Testis (tissue), 3 donors: ENCODE measurements around the gene DENND1A. TPM values are rescaled to one million over a fixed set of nuclear protein-coding genes. Genes with fewer than 3 reads are reported as not detected.
"Not testable (repeated sequence)": the region's sequence is repeated elsewhere in the genome, so short reads cannot be mapped to it uniquely, and the experiment has no call there.

Source experiments
- DNase-seq: peaks from one replicate; pipeline ENCODE4 v3.0.0-alpha.2; 2019
- H3K27ac ChIP-seq, 2 donors: fragments of 200-600 bp; sonication (generic); one replicate each; pipeline ENCODE4 v1.5.1; 2019
- H3K27me3 ChIP-seq: fragments of 200-600 bp; sonication (generic); one replicate; pipeline ENCODE4 v1.5.1; 2019
- H3K36me3 ChIP-seq: fragments of 200-600 bp; sonication (generic); one replicate; pipeline ENCODE4 v1.5.1; 2017; ENCODE audit warnings: low read depth; ENCODE audit errors: missing control alignments
- H3K4me1 ChIP-seq: fragments of 200-600 bp; sonication (generic); one replicate; pipeline ENCODE4 v1.5.1; 2019
- H3K4me3 ChIP-seq, 2 donors: fragments of 200-600 bp; sonication (generic); one replicate each; pipeline ENCODE4 v1.5.1; 2017 to 2019
- H3K9me3 ChIP-seq: fragments of 200-600 bp; sonication (generic); one replicate; pipeline ENCODE4 v1.5.1; 2017
- POLR2A ChIP-seq: fragments of 450-650 bp; IDR thresholded peaks from one replicate; pipeline ENCODE4 v1.6.1; 2017; ENCODE audit warnings: antibody characterized with exemption, mild to moderate bottlenecking, moderate library complexity
- WGBS, 2 donors: methylation state at CpG; one replicate each; pipeline ENCODE4 v1.1.5; 2018; 5-methylcytosine and 5-hydroxymethylcytosine counted together
- intact Hi-C: fragments of 100-400 bp; cut with DNase I; formaldehyde crosslinking; loops from one replicate; pipeline ENCODE4 v1.15.1; 2023; ENCODE audit warnings: low total_unique reads
- polyA plus RNA-seq: library from polyadenylated mRNA; stranded (reverse); fragments of 350-450 nt; fragmentation: Illumina TruSeq; extraction: RNeasy Lipid Tissue Mini Kit (QIAGEN cat#74804); gene quantifications from one replicate; pipeline ENCODE4 v1.2.3, GENCODE V29; 2014; ENCODE audit warnings: low read depth, low replicate concordance; ENCODE audit not compliant: insufficient read depth
- total RNA-seq, 2 donors: library from RNA; depleted of rRNA; stranded (reverse); fragments of >200 nt; gene quantifications; one replicate each; pipeline ENCODE4 v1.2.3, GENCODE V29; 2016
- TF ChIP-seq, protein P1 (sequence below), 3 experiments: fragments of 450-650 bp in 2 of 3; fragments of 200-600 bp in 1 of 3; sonication (generic) in 1 of 3; IDR thresholded peaks; one replicate each; pipeline ENCODE4 v1.5.1; 2016 to 2019; ENCODE audit warnings: antibody characterized with exemption in 3 of 3, mild to moderate bottlenecking in 2 of 3, moderate library complexity in 1 of 3

DENND1A gene
- total and polyA plus RNA-seq, 3 donors from 2014 or later: 20.3 to 47.4 (median 44.9) TPM

DNA sequence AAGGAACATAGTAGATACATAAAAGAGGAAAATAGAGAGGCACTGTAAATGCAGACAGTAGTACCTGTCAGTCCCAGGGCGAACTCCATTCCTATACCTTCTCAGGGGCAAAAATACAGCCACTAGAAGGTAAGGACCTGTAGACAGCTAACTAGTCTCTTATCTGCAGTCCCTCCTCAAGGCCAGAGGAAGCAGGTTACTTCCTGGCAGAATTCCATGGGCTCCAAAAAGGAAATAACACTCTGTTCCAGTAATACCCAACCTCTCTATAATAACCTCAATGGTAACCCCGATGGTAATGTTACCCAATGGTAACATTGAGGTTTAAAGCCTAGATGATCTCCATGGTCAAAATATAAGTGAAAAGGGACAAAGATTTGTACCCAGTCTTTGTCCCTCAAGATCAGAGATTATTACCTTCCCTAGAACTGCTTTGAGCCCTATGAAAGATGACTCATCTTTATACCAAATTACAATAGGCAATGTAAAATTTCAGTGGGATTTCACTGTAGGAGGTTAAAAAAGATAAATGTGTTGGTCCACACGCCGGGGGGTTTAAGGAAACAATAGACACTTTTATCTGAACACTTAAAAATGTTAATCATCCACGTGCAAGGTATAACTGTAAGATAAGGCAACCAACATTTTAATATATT, 113.0 kb downstream of the DENND1A start:
- Histone ChIP-seq H3K27me3 (no peaks in the 10 kb centered on the region), H3K36me3 (no peaks in the 10 kb centered on the region), H3K4me1 (no peaks in the 10 kb centered on the region), H3K9me3 (no peaks in the 10 kb centered on the region), H3K4me3 (no peak overlapping the region), H3K27ac (no peak overlapping the region)
- DNase-seq: no peak
- 59 to 64% methylated on average over 5 of the region's 5 CpGs for WGBS, 2 donors
- intact Hi-C loops: no loop called here
- TF ChIP-seq POLR2A: no peak
- TF ChIP-seq, protein P1, sequence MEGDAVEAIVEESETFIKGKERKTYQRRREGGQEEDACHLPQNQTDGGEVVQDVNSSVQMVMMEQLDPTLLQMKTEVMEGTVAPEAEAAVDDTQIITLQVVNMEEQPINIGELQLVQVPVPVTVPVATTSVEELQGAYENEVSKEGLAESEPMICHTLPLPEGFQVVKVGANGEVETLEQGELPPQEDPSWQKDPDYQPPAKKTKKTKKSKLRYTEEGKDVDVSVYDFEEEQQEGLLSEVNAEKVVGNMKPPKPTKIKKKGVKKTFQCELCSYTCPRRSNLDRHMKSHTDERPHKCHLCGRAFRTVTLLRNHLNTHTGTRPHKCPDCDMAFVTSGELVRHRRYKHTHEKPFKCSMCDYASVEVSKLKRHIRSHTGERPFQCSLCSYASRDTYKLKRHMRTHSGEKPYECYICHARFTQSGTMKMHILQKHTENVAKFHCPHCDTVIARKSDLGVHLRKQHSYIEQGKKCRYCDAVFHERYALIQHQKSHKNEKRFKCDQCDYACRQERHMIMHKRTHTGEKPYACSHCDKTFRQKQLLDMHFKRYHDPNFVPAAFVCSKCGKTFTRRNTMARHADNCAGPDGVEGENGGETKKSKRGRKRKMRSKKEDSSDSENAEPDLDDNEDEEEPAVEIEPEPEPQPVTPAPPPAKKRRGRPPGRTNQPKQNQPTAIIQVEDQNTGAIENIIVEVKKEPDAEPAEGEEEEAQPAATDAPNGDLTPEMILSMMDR (IDR thresholded peaks at IDR 0.05): no peak

- H3K4me3 ChIP-seq, H3K27me3 ChIP-seq, H3K36me3 ChIP-seq, H3K9me3 ChIP-seq, DNase-seq, intact Hi-C loops, H3K27ac ChIP-seq, H3K4me1 ChIP-seq: not testable (repeated sequence)
- 80 to 94% methylated on average over 5 of the region's 5 CpGs for WGBS, 2 donors
These were observed 114.1 kb downstream of the DENND1A start for GRCh38 chr9:123815856-123816255.

- H3K27ac ChIP-seq: no peak overlapping the region
- 46 to 61% methylated on average over 1 of the region's 1 CpG for WGBS, 2 donors
- H3K27me3 ChIP-seq: no peaks in the 10 kb centered on the region
- no peaks in the 10 kb centered on the region for H3K4me1 ChIP-seq
- H3K4me3 ChIP-seq: no peak overlapping the region
- no peak for DNase-seq
- TF ChIP-seq, protein P1 (IDR thresholded peaks at IDR 0.05): no peak
- TF ChIP-seq POLR2A: no peak
- intact Hi-C loops: no loop called here
- no peaks in the 10 kb centered on the region for H3K9me3 ChIP-seq
- H3K36me3 ChIP-seq: no peaks in the 10 kb centered on the region
These were observed 115.4 kb downstream of the DENND1A start for GRCh38 chr9:123814496-123814895.

GRCh38 chr9:123812984-123813383, 116.9 kb downstream of the DENND1A start:
- Histone ChIP-seq H3K9me3 (no peaks in the 10 kb centered on the region), H3K4me1 (no peaks in the 10 kb centered on the region), H3K27ac (no peak overlapping the region), H3K27me3 (no peaks in the 10 kb centered on the region), H3K4me3 (no peak overlapping the region), H3K36me3 (no peaks in the 10 kb centered on the region)
- intact Hi-C loops: no loop called here
- DNase-seq: no peak
- WGBS, 2 donors: 91 to 93% methylated on average over 3 of the region's 3 CpGs
- no peak for TF ChIP-seq POLR2A
- TF ChIP-seq, protein P1 (IDR thresholded peaks at IDR 0.05): no peak

GRCh38 chr9:123807251-123807650, 122.7 kb downstream of the DENND1A start:
- WGBS, 2 donors: 91 to 95% methylated on average over 4 of the region's 4 CpGs
- Histone ChIP-seq H3K9me3 (no peaks in the 10 kb centered on the region), H3K36me3 (no peaks in the 10 kb centered on the region), H3K4me3 (no peak overlapping the region), H3K27ac (no peak overlapping the region), H3K27me3 (no peaks in the 10 kb centered on the region), H3K4me1 (no peaks in the 10 kb centered on the region)
- no peak for DNase-seq
- intact Hi-C loops: no loop called here
- TF ChIP-seq, protein P1 (IDR thresholded peaks at IDR 0.05): no peak
- no peak for TF ChIP-seq POLR2A
